GM12878 (cell line): ENCODE results near the gene LRRC75A. TPM values are rescaled to one million over a fixed set of nuclear protein-coding genes. Genes with fewer than 3 reads are reported as not detected.

Source experiments
- ATAC-seq: fragments of 200-7000 bp; cut with Tn5 transposase; 3 replicates; pipeline ENCODE4 v1.9.1; 2020; ENCODE audit warnings: mild to moderate bottlenecking, moderate library complexity
- BruUV-seq: library from RNA; stranded (reverse); fragments of 400-500 nt; replicated peaks from 2 replicates; lab custom pipeline; 2021; lab: Mats Ljungman, UMichigan
- CTCF ChIA-PET: fragments of 300-600 bp; sonication (Branson Sonifier 250); formaldehyde crosslinking; extraction: SDS; loops from one replicate; lab custom pipeline; 2021; ENCODE audit warnings: inconsistent platforms; lab: Yijun Ruan, JAX
- POLR2A ChIA-PET: fragments of 350-600 bp; formaldehyde crosslinking; extraction: SDS; loops from one replicate; lab custom pipeline; 2021; ENCODE audit warnings: inconsistent platforms; lab: Charles Lee
- RAD21 ChIA-PET: fragments of 300-600 bp; sonication (Branson Sonifier 250); formaldehyde crosslinking; loops from one replicate; lab custom pipeline; 2023; ENCODE audit warnings: antibody characterized with exemption; ENCODE audit not compliant: unreplicated experiment; lab: Charles Lee
- SMC1A ChIA-PET: fragments of 300-600 bp; sonication (Branson Sonifier 250); formaldehyde crosslinking; loops from one replicate; lab custom pipeline; 2023; ENCODE audit not compliant: unreplicated experiment, uncharacterized antibody; lab: Charles Lee
- DNase-seq: peaks from one replicate; pipeline ENCODE4 v3.0.0-alpha.2; 2011; ENCODE audit warnings: low read depth, low spot score
- FAIRE-seq: peaks from 3 replicates; lab custom pipeline; 2011; peaks lifted over from hg19 to GRCh38; lab: Jason Lieb, UNC
- H2AFZ ChIP-seq: 2 replicates; pipeline ENCODE4 v1.6.0; 2011; ENCODE audit warnings: low read depth, low read length, control low read depth; ENCODE audit not compliant: control insufficient read depth
- H3K27ac ChIP-seq: 2 replicates; pipeline ENCODE4 v1.5.1; 2011; ENCODE audit warnings: control low read depth; ENCODE audit not compliant: control insufficient read depth, insufficient read depth
- H3K27me3 ChIP-seq, 2 experiments: replicated peaks in 1 of 2; 2 replicates each; pipeline versions ENCODE4 v1.6.0 to v1.6.1; 2011; ENCODE audit warnings: low read length in 1 of 2; ENCODE audit not compliant: control insufficient read depth in 2 of 2, insufficient read depth in 2 of 2
- H3K36me3 ChIP-seq, 2 experiments: 2 replicates each; pipeline ENCODE4 v1.5.1; 2011; ENCODE audit warnings: low read length in 1 of 2; ENCODE audit not compliant: control insufficient read depth in 2 of 2, insufficient read depth in 2 of 2
- H3K4me1 ChIP-seq: 2 replicates; pipeline ENCODE4 v1.6.1; 2011; ENCODE audit warnings: mild to moderate bottlenecking, low read length, moderate library complexity, mixed read lengths; ENCODE audit not compliant: control insufficient read depth, insufficient read depth
- H3K4me2 ChIP-seq: 2 replicates; pipeline ENCODE4 v1.6.0; 2011; ENCODE audit warnings: control low read depth; ENCODE audit not compliant: control insufficient read depth, insufficient read depth
- H3K4me3 ChIP-seq: fragments of 200-600 bp; sonication (generic); 2 replicates; pipeline ENCODE4 v1.5.1; 2016
- H3K79me2 ChIP-seq: 2 replicates; pipeline ENCODE4 v1.6.0; 2011; ENCODE audit warnings: low read length; ENCODE audit not compliant: control insufficient read depth, insufficient read depth
- H3K9ac ChIP-seq: 2 replicates; pipeline ENCODE4 v1.8.0; 2011; ENCODE audit warnings: low read length, control low read depth, mixed read lengths; ENCODE audit not compliant: control insufficient read depth, insufficient read depth
- H3K9me3 ChIP-seq: replicated peaks from 3 replicates; pipeline ENCODE4 v1.5.1; 2011; ENCODE audit warnings: mild to moderate bottlenecking, low read length; ENCODE audit not compliant: control insufficient read depth, insufficient read depth
- H4K20me1 ChIP-seq: 2 replicates; pipeline ENCODE4 v1.6.0; 2011; ENCODE audit not compliant: control insufficient read depth, insufficient read depth
- MEF2B ChIP-seq: fragments of 450-650 bp; IDR thresholded peaks from 2 replicates; pipeline ENCODE4 v1.6.1; 2018; ENCODE audit warnings: mild to moderate bottlenecking, moderate library complexity; ENCODE audit not compliant: partially characterized antibody, poor library complexity, severe bottlenecking
- WGBS: methylation state at CpG from one replicate; pipeline ENCODE4 v1.1.6; 2016; ENCODE audit warnings: low lambda C conversion rate; ENCODE audit not compliant: insufficient replicate concordance, insufficient coverage; ENCODE audit errors: missing lambda C conversion rate; 5-methylcytosine and 5-hydroxymethylcytosine counted together
- in situ Hi-C: fragments of 300-500 bp; cut with MboI; formaldehyde crosslinking; loops from 9 replicates; pipeline ENCODE4 v1.14.3; 2018; ENCODE audit warnings: mixed read lengths
- intact Hi-C: fragments of 100-400 bp; cut with micrococcal nuclease; formaldehyde crosslinking; loops from one replicate; pipeline ENCODE4 v1.14.2; 2022; ENCODE audit not compliant: unreplicated experiment
- polyA plus RNA-seq, 11 experiments: library from polyadenylated mRNA; depleted of rRNA in 4 of 11; unstranded in 6 of 11; stranded (reverse) in 5 of 11; fragments of >200 nt; fragmentation: Nextera tagmentation in 4 of 11; fragmentation: Illumina TruSeq in 1 of 11; extraction: Ambion mirVana in 4 of 11; extraction: Trizol in 1 of 11; gene quantifications; 1 replicate in 1 of 11; 2 replicates in 10 of 11; pipeline versions ENCODE4 v1.2.1 to v1.2.3, GENCODE V29; 2011 to 2016; ENCODE audit warnings: inconsistent platforms in 2 of 11, missing spikeins in 2 of 11, low read depth in 1 of 11
- total RNA-seq, 4 experiments: library from RNA; depleted of rRNA in 3 of 4; stranded (reverse); fragments of >200 nt in 3 of 4; fragmentation: Illumina TruSeq in 1 of 4; extraction: Trizol in 1 of 4; gene quantifications; 2 replicates each; pipeline versions ENCODE4 v1.2.1 to v1.2.3, GENCODE V29; 2013 to 2021
- TF ChIP-seq, protein P1 (sequence below): fragments of 450-650 bp; conservative IDR thresholded peaks from 2 replicates; pipeline ENCODE4 v1.6.1; 2017; ENCODE audit warnings: mild to moderate bottlenecking, moderate library complexity

LRRC75A gene
- total and polyA plus RNA-seq, 10 of the 15 experiments (the other 5 are each of a cell fraction or from before 2014, with no cell fraction given): 0.01 to 1.3 (median 0.09) TPM; not detected in 2

DNA sequence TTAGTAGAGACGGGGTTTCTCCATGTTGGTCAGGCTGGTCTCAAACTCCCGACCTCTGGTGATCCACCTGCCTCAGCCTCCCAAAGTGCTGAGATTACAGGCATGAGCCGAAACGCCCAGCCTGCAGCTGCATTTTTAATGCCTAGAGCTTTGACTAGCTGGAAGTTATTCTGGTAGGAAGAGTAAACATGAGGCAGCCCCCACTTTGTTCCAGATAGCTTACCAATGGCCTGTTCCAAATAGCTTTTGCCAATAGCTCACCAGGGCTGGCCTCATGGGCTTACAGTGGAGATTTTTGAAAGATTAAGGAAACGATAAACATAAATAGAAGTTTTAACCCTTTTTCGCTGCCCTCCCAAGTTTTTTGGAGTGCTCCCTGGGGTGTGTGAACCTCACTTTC, 66.8 kb downstream of the LRRC75A start:
- no peaks in the 10 kb centered on the region for H3K9me3 ChIP-seq
- H3K36me3 ChIP-seq: peaks cover 30 to 36% of the 10 kb centered on the region in 2 experiments
- TSS peak; percentile 20 for BruUV-seq
- H3K27ac ChIP-seq: no peak overlapping the region
- H3K4me1 ChIP-seq: peaks cover under 1% of the 10 kb centered on the region
- no peak overlapping the region for H2AFZ ChIP-seq
- TF ChIP-seq, protein P1, sequence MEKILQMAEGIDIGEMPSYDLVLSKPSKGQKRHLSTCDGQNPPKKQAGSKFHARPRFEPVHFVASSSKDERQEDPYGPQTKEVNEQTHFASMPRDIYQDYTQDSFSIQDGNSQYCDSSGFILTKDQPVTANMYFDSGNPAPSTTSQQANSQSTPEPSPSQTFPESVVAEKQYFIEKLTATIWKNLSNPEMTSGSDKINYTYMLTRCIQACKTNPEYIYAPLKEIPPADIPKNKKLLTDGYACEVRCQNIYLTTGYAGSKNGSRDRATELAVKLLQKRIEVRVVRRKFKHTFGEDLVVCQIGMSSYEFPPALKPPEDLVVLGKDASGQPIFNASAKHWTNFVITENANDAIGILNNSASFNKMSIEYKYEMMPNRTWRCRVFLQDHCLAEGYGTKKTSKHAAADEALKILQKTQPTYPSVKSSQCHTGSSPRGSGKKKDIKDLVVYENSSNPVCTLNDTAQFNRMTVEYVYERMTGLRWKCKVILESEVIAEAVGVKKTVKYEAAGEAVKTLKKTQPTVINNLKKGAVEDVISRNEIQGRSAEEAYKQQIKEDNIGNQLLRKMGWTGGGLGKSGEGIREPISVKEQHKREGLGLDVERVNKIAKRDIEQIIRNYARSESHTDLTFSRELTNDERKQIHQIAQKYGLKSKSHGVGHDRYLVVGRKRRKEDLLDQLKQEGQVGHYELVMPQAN: no peak
- no peak for TF ChIP-seq MEF2B
- TF ChIP-seq, all 136 proteins: peak for 0
- FAIRE-seq: no peak
- 72% methylated on average over 6 of the region's 6 CpGs for WGBS
- ChIA-PET SMC1A (interaction anchor here (0.8 to 1.8 kb wide), 4 partner anchors 8 to 21 kb away, joined by 3 to 4 read pairs (median 4); partner anchors contain the start of gene TRPV2), RAD21 (interaction anchor here (1.7 kb wide), 1 partner anchor 13 kb away, joined by 5 read pairs; no protein-coding TSS in a partner anchor), CTCF (interaction anchor here (0.5 to 1.2 kb wide), 2 partner anchors 13 to 22 kb away, joined by 3 to 4 read pairs; no protein-coding TSS in a partner anchor), POLR2A (interaction anchor here (0.6 kb wide), 1 partner anchor 98 kb away, joined by 3 read pairs; no protein-coding TSS in a partner anchor)
- in situ Hi-C loops: no loop called here
- intact Hi-C loops: no loop called here
- Histone ChIP-seq H3K4me2 (no peak overlapping the region), H3K79me2 (peaks cover 6% of the 10 kb centered on the region), H3K27me3 (no peaks in the 10 kb centered on the region), H3K4me3 (no peak overlapping the region), H3K9ac (no peak overlapping the region), H4K20me1 (no peaks in the 10 kb centered on the region)
- no peak for DNase-seq
- no peak for ATAC-seq
